Fibroblast of peridontal ligament (primary cell): ENCODE data around the gene NDUFS7.
"Not testable (repeated sequence)": the region's sequence is repeated elsewhere in the genome, so short reads cannot be mapped to it uniquely, and the experiment has no call there.

Experiments
- DNase-seq: peaks from one replicate; pipeline ENCODE4 v3.0.0-alpha.2; 2010; ENCODE audit errors: extremely low read depth

Gene NDUFS7

GRCh38 chr19:1417681-1418495 lies 34.2 kb downstream of the NDUFS7 start:
- DNase-seq: no peak

DNA sequence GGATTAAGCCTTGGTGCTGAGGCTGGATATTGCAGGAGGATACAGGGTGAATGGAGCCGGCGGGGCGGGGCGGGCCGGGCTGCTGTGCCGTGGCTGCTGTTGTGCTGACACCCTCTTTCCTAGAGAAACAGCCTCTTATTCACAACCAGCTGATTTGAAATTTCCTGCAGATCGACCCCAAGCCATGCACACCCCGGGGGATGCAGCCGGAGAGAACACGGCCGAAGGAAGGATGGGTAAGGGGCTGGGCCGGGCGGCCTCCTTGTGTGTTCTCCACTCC lies 34.7 kb downstream of the NDUFS7 start:
- DNase-seq: no peak

GRCh38 chr19:1418951-1419738 lies 35.4 kb downstream of the NDUFS7 start:
- no peak for DNase-seq

DNA sequence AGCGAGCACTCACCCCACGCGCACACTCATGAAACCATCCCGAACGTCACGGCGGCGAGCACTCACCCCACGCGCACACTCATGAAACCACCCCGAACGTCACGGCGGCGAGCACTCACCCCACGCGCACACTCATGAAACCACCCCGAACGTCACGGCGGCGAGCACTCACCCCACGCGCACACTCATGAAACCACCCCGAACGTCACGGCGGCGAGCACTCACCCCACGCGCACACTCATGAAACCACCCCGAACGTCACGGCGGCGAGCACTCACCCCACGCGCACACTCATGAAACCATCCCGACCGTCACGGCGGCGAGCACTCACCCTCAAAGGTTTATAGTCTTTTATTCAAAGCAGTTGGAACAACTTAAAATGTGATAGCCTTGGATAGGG lies 36.4 kb downstream of the NDUFS7 start:
- DNase-seq: not testable (repeated sequence)

- no peak for DNase-seq
Observed at GRCh38 chr19:1420590-1420989, 36.9 kb downstream of the NDUFS7 start.

- DNase-seq: no peak
Observed at GRCh38 chr19:1421218-1421957, 37.7 kb downstream of the NDUFS7 start.

GRCh38 chr19:1421958-1422305 lies 38.2 kb downstream of the NDUFS7 start:
- no peak for DNase-seq

- no peak for DNase-seq
Observed at GRCh38 chr19:1422360-1422759, 38.7 kb downstream of the NDUFS7 start.

GRCh38 chr19:1422943-1423342 lies 39.2 kb downstream of the NDUFS7 start:
- no peak for DNase-seq

DNA sequence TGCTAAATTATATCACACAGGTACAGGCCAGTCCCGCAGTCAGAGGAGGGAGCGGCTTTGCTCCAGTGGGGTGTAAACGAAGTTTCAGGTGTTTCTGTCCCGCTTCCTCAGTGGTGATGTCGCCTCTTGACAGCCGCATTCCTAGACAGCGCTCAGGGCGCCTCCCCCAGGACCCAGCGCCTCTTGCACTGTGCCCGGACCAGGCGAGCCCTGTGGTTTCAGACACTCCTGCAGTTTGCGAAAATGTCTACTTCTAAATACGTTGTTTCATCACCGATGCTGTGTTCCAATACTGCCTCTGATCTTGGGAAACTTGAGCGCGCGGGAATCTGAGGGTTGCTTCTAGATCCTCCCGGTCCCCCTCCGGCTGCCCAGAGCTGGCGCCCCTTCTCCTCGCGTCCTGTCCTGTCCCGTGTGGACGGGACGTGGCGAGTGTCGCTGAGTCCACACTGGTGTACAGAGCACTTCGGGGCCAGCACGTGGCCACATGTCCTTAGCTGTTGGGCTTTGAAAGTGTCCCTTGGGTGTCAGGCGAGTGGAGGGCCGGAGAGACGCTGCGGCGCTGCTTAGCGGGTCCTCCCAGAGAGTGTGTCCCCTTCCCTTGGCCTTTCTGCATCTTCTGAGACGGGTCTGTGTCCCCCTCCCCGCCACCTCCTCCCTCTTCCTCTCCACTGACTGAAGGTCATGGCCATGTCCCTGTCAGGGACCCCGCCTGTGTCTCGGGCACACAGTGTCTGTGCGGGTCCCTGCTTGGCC lies 39.9 kb downstream of the NDUFS7 start:
- no peak for DNase-seq

GRCh38 chr19:1424192-1424955 lies 40.7 kb downstream of the NDUFS7 start:
- DNase-seq: no peak

DNA sequence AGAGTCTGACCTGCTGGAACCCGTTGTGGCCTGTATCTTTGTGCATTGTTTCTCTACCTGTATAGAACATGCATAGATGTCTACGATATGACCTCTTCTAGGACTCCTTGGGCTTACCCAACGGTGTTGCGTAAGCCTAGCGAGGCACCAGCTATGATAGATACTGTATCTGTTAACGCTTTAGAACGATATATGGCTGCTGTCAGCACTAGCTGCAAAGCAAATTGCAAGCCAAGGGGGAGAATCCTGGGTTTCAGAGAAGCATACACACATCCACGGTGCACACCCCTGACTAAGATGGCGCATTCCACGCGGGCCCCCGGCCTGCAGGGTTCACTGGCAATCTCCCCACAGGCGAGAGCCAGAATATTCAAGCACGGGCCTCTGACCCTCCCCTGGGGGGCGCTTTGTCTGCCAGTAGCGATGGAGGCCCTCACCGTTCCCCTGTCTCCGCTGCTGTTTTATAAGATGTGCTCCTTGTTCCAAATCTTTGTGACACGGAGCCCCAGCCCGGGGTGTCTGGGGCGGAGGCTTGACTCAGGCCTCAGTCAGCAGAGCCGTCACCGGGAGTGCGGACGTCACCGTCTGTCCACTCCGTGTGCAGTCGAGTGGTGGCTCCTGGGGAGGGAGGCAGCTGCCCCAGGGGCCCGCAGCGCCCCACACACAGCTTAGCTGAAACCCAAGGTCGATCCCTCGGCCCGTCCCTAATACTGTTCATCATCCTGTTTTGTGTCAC lies 41.6 kb downstream of the NDUFS7 start:
- no peak for DNase-seq

DNA sequence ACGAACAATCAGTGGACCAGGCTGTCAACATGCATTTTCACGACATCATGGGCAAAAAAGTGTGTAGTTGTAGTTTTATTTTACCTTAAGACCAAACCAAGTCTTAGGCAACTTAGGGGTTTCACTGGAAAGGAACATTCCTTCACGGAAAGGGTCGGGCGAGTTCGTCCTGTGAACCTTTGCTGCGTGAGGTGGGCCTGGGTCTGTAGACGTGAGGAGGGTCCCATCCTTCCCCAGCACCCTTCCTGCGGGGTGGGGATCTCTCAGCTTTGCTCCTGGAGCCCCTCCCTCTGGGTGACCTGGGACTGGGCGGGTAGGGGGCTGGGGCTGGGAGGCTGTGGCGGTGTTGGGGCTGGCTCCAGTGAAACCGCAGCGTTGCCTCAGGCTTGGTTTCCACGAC lies 42.2 kb downstream of the NDUFS7 start:
- no peak for DNase-seq

GRCh38 chr19:1426736-1427135 lies 43.0 kb downstream of the NDUFS7 start:
- no peak for DNase-seq

DNA sequence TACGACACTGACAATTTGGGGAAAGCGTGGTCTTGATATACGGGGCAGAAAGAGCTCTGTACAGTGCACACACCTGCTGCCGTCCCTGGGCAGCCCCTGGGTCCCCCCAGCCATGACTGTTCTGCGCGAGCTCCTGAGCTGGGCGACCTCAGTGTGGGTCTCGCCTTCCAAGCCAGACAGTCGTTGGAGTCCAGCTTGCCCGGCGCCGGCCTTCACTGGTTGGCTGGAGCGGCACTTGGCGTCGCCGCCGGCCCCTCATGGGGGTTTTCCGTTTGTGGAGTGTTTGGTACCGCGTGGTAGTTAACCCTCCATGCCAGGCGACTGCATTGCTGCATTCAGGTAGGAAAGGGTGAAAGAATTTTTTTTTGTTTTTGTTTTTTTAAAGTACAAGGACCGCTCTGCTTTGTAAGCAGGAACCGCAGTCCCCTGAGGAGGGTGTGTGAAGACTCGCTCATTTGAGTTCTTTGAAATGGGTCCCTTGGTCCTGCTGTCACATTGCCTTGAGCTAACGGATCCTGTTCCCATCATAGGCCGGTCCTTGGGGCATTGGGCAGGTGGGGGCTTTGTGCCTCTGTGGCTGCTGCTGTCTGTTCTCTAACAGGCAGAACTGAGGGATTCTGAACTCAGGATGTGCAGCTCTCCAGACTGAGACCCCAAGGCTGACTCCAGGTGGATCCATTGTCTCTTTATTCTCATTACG lies 43.7 kb downstream of the NDUFS7 start:
- no peak for DNase-seq

GRCh38 chr19:1428738-1429391 lies 45.2 kb downstream of the NDUFS7 start:
- no peak for DNase-seq

GRCh38 chr19:1429750-1430149 lies 46.0 kb downstream of the NDUFS7 start:
- DNase-seq: no peak

GRCh38 chr19:1430246-1430645 lies 46.5 kb downstream of the NDUFS7 start:
- DNase-seq: no peak

DNA sequence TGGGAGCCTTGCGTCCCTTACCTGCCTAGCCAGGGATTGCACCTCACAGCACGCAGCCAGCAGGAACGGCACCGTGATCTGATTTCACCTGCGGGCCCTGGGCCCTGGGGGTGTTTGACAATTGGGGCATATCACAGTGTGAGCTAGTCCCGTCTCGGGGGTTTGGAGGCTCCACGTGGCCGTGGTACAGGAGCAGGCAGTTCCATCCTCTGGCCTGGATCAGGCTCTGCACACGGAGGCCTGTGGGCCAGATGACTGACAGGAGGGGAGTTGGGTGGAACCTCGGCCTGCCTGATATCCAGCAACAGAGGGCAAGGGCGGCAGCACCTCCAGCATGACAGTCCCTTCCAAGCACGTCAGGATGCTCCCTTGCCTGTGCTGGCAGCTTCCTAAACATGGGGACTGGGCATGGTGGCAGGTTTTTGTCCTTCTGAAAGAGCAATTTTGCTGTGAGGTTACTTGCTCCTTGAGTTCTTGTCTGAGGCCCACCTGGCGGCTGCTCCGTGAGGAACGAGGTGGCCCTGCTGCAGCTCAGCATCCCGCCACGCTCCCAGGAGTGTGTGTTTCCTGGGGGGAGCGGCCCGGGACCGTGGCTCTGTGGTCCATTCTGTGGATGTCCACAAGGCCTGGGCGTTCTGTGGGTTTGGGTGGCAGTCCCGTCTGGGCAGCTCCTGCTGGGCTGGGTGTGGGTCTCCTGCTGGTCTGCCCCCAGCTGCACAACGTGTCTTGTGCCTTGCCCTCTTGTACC lies 48.2 kb downstream of the NDUFS7 start:
- DNase-seq: no peak
